ENCODE measurements around the gene TRIM38.

- TF ChIP-seq CTCF (IDR thresholded peaks at IDR 0.05) = no peak
- no peak for TF ChIP-seq POLR2A (IDR thresholded peaks at IDR 0.05)
These were observed 21.7 kb downstream of the TRIM38 start for GRCh38 chr6:25984265-25984664.

All from esophagus squamous epithelium (tissue), 4 donors.